Epithelial cell of proximal tubule (primary cell): Measurements from ENCODE around the gene RASA3. TPM values are rescaled to one million over a fixed set of nuclear protein-coding genes. Genes with fewer than 3 reads are reported as not detected.

Experiments used
- DNase-seq: peaks from one replicate; pipeline ENCODE4 v3.0.0-alpha.2; 2011; ENCODE audit warnings: low read depth
- H3K4me3 ChIP-seq: 2 replicates; pipeline ENCODE4 v1.5.1; 2011; ENCODE audit warnings: low read depth, mild to moderate bottlenecking, low read length
- total RNA-seq: library from RNA; depleted of rRNA; stranded (reverse); fragments of >200 nt; gene quantifications from 2 replicates; pipeline ENCODE4 v1.2.3, GENCODE V29; 2015
- TF ChIP-seq, protein P1 (sequence below): conservative IDR thresholded peaks from 2 replicates; pipeline ENCODE4 v1.5.1; 2012; ENCODE audit warnings: low read depth, mild to moderate bottlenecking, low read length

RASA3 gene
- total RNA-seq, 1 donor from 2014 or later, result 25.7 TPM

GRCh38 chr13:114048443-114048842 lies 84.0 kb downstream of the RASA3 start:
- no peak overlapping the region for H3K4me3 ChIP-seq
- TF ChIP-seq, protein P1, sequence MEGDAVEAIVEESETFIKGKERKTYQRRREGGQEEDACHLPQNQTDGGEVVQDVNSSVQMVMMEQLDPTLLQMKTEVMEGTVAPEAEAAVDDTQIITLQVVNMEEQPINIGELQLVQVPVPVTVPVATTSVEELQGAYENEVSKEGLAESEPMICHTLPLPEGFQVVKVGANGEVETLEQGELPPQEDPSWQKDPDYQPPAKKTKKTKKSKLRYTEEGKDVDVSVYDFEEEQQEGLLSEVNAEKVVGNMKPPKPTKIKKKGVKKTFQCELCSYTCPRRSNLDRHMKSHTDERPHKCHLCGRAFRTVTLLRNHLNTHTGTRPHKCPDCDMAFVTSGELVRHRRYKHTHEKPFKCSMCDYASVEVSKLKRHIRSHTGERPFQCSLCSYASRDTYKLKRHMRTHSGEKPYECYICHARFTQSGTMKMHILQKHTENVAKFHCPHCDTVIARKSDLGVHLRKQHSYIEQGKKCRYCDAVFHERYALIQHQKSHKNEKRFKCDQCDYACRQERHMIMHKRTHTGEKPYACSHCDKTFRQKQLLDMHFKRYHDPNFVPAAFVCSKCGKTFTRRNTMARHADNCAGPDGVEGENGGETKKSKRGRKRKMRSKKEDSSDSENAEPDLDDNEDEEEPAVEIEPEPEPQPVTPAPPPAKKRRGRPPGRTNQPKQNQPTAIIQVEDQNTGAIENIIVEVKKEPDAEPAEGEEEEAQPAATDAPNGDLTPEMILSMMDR, result no peak
- no peak for DNase-seq

DNA sequence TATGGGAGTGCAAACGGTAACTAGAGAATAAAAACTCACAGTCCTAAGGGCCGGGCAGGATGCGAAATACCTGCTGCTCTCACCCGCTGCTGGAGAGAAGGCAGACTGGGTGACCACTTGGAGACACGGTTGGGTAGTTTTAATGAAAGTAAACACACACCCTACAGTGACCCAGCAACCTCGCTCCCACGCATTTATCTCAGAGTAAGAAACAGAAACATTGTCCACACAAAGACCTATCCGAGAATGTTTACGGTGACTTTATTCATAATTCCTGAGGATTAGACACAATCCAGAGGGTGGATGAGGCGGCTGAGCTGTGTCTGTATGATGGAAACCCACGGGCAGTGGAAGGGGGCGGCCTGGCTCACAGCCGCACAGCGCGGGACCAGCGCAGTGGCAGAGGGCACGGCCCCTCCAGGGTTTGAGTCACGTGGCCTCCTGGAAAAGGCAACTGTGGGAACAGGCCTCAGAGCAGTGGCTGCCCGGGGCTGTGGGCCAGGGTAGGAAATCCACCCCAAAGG lies 85.0 kb downstream of the RASA3 start:
- peak; percentile 55 for DNase-seq
- TF ChIP-seq, protein P1, result no peak
- H3K4me3 ChIP-seq, result peak overlapping the region; percentile 42

GRCh38 chr13:114046431-114046975 lies 85.9 kb downstream of the RASA3 start:
- DNase-seq, result no peak
- H3K4me3 ChIP-seq, result no peak overlapping the region
- TF ChIP-seq, protein P1, result no peak

DNA sequence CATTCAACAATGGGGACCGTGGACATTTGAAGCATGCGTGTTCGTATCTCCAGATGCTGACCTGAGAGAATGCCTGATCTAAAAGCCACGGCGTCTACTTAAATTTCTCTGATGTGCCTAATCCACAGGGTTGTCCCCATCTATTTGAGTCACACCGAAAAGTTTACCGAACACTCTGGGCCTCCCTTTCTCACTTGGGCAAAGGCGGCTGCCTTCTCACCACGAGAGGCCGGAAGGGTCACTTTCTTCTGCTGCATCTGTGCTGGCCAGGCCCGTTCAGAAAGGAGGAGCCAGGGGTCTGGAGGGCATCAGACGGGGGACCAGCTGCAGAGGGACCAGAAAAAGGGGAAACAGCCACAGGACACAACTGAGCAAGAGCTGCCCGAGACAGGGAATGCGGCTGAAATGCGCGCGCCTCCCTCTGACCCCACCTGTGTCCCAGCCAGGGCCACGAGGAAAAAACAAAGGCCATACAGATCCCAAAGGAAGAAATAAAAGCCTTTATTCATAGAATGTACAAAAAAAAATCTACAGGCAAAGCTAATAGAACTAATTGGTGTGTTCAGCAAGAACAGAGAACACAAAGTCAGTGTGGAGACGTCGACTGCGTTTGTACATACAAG lies 87.2 kb downstream of the RASA3 start:
- no peak overlapping the region for H3K4me3 ChIP-seq
- no peak for DNase-seq
- TF ChIP-seq, protein P1, result no peak

DNA sequence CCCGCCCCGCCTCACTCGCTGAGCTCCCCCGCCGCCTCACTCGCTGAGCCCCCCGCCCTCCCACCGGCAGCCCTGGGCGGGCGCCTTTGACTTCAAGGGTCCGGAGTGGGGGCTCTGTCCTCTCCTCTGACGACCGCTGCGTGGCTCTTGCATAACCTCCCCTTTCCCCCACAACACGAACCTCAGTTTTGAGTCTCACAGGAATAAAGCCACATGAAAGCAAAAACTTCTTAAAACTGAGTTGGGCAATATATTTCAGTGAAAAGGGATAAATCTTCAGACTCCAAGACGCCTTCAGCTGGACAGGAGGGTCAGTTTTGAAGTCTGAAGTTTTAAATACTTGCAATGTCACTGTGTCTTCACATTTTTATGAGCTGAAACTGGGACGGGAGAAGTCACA lies 87.9 kb downstream of the RASA3 start:
- DNase-seq, result no peak
- no peak overlapping the region for H3K4me3 ChIP-seq
- TF ChIP-seq, protein P1, result no peak

- no peak overlapping the region for H3K4me3 ChIP-seq
- TF ChIP-seq, protein P1, result no peak
- no peak for DNase-seq
Observed at GRCh38 chr13:114043421-114044053, 88.9 kb downstream of the RASA3 start.
